HG02943 (cell line): ENCODE data around the gene SMARCA1.
"Not testable (repeated sequence)": the region's sequence is repeated elsewhere in the genome, so short reads cannot be mapped to it uniquely, and the experiment has no call there.

ENCODE experiments used
- ATAC-seq: cut with Tn5 transposase; IDR thresholded peaks from one replicate; pipeline ENCODE4 v1.9.1; 2021; ENCODE audit warnings: mild to moderate bottlenecking, low read depth, moderate library complexity; ENCODE audit not compliant: unreplicated experiment

Gene SMARCA1, protein sequence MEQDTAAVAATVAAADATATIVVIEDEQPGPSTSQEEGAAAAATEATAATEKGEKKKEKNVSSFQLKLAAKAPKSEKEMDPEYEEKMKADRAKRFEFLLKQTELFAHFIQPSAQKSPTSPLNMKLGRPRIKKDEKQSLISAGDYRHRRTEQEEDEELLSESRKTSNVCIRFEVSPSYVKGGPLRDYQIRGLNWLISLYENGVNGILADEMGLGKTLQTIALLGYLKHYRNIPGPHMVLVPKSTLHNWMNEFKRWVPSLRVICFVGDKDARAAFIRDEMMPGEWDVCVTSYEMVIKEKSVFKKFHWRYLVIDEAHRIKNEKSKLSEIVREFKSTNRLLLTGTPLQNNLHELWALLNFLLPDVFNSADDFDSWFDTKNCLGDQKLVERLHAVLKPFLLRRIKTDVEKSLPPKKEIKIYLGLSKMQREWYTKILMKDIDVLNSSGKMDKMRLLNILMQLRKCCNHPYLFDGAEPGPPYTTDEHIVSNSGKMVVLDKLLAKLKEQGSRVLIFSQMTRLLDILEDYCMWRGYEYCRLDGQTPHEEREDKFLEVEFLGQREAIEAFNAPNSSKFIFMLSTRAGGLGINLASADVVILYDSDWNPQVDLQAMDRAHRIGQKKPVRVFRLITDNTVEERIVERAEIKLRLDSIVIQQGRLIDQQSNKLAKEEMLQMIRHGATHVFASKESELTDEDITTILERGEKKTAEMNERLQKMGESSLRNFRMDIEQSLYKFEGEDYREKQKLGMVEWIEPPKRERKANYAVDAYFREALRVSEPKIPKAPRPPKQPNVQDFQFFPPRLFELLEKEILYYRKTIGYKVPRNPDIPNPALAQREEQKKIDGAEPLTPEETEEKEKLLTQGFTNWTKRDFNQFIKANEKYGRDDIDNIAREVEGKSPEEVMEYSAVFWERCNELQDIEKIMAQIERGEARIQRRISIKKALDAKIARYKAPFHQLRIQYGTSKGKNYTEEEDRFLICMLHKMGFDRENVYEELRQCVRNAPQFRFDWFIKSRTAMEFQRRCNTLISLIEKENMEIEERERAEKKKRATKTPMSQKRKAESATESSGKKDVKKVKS

DNA sequence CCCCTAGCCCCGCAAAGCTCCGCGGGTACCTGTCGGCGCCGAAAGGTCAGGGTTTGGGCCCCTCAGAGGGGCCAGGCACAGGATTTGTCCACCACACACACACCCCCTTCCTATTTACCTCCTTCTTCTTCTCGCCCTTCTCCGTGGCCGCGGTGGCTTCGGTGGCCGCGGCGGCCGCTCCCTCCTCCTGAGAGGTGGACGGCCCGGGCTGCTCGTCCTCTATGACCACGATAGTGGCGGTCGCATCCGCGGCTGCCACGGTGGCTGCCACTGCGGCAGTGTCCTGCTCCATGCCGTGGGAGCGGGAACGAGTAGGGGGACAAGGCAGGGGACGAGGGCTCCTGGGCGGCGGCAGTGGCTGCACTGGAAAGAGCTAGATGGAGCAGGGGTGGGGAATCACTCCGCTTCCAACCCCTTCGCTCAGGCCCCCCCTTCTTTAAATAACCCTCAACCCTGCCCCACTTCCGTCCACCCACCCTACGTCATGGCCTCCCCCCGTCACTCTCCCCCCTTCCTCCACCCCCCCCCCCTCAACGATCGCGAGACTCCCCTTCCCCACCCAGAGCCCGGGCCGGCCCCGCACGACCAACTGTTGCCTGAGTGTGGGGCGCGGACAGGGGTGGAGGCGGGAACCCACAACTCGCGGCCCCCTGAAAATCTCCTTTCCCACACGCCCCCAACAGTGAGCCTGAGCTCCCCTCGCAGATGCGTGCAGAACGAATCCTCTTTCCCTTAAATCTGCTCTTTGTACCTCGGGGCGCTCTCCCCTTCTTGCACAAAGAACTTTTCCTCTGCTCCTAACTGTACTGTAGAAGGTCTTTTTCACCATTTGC, at the start of gene SMARCA1:
Gene SMARCA1, minus strand, starts transcription at position 412 of the 833 bp plus-strand sequence. Its CDS starts 120 bp downstream, at position 292.
- no peak for ATAC-seq

DNA sequence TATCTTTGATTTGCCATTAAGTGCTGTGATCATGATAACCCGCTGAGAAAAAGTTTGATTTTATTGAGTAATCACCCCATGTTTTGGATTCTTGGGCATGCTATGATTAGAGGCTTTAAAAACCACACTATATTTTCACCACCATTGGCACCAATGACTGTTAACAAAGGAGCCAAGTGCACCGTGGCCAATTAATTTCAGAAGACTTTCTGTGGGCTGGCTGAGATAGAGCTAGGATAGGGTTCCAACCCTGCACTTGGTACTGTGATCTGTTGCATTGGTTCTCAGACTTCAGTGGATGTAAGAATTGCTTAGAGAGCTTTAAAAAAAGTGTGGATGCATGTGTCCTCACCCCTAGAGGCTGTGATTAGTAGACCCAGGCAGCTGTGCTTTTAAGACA, 49.1 kb upstream of the SMARCA1 start:
- ATAC-seq: no peak

DNA sequence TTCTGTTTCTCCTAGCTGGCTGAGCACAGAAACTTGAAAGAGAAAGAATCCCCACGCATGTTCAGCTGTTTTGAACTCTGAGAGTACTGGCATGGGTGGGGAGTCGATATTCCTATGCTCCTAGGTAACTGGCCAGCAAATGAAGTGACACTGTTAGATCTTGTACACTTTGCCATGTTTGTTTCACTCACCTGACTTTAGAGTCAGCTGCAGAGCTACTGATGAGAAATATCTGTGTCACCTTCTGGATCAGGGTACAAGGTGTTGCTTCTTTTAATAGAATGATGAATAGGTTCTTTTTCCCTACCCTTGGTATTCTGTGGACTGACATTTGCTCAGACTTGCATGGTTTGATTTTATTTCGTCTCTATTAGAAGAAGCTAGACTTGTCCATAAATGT, 45.1 kb upstream of the SMARCA1 start:
- no peak for ATAC-seq

DNA sequence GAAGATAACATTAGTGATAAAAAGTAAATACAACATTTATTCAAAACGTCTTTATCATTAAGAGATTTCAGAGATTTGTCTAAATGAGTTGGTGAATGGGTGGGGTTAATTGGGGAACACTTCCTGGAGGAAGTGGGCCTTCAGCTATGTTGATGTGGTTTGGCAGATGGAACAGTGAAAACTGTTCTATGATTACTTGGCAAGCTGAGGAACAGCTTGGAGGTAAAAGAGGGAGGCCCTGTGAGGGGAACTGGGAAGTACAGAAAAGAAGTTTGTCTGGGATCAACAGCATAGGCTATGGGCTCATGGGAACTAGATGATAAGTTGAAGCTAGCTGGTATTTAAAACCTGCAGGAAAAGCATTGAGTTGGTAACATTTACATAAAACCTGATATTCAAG, 42.8 kb upstream of the SMARCA1 start:
- ATAC-seq: no peak

DNA sequence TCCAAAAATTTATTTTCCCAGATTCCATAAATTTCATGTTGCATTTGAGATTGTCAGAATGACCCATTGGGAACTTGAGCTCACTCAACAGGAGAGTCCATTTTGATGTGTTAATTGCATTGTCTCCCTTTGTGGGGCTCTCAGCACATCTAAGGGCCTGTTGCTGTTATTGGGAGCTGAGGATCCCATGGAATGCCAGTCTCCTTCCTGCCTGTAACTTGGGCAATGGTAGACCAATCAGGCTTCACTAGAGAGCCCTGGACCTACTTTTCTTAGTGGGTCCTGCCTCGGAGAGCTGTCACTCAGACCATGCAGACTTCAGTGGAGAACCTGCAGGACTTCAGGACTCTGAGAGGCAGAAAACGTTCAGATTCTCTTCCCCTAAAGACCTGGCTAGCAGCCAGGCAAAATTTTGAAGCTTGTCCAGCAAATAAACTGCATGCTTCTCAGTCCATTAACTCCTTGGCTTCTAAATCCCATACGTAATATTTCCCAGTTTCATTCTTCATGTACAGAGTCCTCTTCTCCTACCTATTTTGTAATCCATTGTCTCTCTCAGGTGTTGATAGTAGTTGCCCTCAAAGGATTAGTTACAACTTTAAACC, 41.9 kb upstream of the SMARCA1 start:
- ATAC-seq: no peak

DNA sequence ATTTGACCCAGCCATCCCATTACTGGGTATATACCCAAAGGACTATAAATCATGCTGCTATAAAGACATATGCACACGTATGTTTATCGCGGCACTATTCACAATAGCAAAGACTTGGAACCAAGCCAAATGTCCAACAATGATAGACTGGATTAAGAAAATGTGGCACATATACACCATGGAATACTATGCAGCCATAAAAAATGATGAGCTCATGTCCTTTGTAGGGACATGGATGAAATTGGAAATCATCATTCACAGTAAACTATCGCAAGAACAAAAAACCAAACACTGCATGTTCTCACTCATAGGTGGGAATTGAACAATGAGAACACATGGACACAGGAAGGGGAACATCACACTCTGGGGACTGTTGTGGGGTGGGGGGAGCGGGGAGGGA, 41.1 kb upstream of the SMARCA1 start:
- not testable (repeated sequence) for ATAC-seq

DNA sequence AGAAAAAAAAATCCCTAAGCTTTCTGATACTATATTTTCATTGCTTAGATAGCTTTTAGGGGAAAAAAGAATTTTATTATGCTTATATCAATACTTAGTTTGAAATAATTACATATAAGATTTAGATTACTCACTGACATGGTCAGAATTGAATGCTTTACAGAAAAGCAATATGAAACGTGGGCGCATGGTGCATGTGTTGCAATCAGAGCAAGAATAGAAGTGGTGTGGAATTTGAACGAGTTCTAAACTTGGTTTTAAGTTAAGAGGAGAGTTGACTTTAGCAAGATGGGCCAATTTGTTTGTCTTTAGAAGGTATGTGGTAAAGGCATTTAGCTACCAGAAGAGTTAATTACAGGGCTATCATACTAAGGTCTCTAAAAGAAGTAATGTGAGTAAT, 38.2 kb upstream of the SMARCA1 start:
- ATAC-seq: no peak

DNA sequence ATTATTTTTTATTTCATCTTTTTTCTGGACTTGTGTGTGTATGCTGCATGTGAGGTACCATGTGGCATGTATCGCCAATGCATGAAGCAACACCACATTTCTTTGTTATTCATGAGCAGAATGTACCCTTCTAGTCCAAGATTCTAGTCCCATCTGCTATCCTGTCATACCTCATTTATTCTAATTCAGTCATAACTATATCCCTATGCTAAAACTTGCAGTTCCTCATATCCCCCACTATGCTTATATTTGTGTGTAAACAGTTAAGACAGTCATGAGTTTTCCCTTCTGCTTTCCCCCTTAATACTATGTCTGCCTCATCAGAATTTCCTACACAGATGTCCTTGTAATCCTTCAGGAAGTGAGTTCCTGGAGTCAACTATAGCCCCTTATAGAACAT, 36.5 kb upstream of the SMARCA1 start:
- ATAC-seq: no peak

DNA sequence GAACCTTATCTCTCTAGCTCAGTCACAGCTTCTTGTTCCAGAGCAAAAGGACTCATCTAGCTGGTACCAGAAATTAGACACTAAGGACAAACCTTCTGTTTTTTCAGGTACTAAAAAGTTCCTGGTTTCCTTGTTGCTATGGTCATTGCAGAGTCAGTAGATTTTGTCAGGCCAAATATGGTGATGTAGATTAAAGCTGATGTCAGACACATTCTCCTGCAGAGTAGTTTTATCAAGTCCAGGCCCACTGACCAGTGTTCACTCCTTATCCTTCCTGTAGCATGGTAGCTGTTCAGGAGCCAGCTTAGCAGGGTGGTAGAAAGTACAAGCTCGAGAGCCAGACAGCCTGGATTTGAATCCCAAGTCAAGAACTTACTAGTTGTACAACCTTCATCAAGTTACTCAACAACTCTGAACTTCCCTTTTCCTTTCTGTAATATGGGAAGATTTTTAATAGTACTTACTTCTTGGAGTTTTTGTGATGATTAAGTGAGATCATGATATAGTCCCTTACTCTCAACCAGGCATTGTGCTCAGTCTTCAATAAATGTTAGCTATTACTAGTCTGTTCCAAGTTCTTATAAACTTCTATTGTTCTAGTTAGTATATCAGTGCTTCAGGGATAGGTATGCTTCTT, 34.7 kb upstream of the SMARCA1 start:
- ATAC-seq: no peak

DNA sequence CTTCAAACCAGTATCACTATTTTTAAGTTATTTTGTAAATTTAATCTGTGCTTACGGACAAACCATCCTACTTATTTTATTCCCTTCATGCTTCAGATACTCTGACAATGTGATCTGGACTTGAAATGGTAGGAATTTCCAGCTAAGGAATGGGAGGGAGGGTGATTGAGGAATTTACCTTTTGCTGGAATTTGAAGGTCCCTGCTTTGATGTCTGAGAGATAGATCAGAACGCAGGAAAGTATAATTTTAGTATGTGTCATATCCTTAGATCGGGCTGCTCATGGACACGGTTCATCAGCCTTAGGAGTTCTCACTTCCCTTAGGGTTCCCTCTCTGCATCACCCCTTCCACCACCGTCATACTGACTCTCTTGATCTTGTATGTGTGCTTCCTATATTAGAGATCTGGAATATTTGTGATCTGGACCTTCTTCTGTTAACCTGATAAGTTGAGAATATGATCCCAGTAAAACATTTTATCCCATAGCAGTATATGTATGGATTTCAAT, 33.6 kb upstream of the SMARCA1 start:
- no peak for ATAC-seq

DNA sequence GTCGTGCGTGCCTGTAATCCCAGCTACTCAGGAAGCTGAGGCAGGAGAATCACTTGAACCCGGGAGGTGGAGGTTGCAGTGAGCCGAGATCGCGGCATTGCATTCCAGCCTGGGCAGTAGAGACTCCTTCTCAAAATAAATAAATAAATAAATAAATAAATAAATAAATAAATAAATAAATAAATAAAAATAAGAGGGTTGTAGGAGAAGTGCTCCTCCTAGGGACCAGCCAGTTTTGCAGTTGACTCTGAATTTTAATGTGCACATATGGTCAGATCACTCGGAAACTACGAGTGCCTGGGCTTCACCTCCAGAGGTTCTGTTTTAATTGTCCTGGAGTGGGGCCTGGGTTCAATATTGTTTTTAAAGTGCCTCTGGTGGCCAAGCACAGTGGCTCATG, 31.5 kb upstream of the SMARCA1 start:
- ATAC-seq: not testable (repeated sequence)

DNA sequence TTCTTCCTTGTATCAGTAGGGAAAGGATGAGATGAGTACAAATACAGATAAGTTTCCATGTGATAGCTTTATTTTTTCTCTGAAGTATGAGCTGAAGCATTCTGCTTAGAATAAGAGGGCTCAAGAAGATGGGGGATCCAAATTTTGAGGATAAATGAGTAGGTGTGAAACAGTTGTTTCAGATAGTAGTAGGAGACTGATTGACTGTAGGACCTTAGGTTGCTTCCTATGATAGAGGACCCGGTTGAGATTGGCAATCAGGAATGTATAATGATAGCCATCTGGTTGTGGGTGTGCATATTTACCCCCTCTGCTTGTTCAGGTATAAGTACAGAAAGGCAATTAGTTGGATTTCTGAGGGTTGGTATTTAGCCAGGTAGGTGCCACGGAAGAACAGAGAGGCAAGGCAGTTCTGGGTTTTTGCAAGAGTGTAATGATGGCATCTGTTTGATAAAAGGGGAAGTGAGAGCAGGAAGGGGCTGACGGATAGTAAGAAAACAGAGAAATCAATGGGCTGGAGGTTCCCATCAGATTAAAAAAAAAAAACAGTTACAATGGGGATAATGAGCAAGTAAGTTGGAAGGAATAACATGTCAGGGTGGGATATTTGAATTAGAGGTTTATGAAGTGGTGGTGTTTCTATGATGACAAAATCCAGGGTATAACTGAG, 30.5 kb upstream of the SMARCA1 start:
- ATAC-seq: peak; percentile 95

DNA sequence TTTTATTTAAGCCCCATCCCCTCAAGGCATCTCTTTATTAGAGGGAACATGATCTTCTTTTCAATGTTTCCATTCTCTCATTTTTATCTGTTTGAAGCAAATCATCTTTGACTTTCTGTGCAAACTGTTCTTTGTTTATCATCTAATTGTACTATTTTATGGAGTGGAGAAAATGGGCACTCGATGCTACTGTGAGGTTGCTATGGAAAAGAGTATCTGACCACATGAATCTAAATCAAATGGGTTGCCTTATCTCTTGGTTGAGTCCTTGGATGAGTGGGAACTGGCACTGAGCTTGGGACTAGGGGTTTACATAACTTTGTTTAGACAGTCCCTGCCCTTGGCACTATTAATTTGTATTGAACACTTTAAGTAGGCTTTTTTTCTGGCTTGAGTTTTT, 25.8 kb upstream of the SMARCA1 start:
- no peak for ATAC-seq

DNA sequence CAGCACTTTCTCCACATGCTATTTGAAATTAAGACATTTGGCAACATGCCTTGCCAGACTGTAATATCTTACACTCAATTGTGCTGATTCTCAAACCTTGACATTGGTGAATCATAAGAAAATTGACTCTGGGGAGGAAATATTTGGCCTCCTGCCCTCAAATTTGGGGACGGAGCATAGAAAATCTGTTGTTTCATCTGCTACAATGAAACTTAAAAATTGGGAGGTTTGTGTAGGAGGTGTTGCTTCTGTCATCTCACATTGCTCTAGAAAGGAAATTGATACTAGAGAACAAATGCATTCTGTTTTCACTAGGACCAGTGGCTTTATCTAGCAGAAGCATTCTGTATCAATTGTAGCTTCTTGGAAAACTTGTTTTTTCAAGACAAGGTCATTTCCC, 22.1 kb upstream of the SMARCA1 start:
- ATAC-seq: no peak

DNA sequence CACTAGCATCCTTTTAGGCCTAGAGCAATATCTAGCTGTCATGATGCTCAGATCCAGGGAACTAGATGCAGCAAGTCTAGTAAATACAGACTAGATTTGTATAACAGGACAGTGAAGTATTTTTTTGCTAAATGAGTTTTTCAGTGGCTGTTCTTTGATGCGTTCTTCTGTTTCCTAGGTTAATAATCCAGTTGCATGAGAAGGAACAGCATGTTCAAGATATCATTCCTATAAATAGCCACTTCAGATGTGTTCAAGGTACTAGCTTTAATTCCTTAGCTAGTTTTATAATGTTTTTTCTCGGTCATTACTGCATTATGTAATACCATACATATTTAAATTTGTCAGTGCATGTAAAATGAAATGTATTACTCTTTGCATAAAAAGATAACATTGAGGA, 21.5 kb upstream of the SMARCA1 start:
- no peak for ATAC-seq

DNA sequence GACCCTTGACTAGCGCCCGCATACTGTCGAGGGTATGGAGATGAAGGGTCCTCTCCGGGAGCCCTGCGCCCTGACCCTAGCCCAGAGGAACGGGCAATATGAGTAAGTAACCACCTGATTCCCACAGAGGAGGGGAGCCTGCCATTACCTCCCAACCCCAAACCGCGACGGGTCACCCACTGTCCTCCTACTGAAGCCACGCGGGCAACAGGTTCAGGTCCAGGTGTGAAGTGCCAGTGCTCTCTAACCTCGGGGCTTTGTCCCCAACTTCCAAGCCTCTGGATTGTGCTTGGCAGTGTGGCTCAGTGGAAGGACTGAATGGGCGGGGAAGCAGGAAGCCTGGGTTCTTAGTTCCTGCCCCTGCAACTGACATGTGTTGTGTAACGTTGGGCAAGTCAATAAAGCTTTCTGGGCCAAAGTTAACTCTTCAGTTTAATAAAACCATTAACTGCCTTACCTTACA, 17.5 kb upstream of the SMARCA1 start:
- peak; percentile 43 for ATAC-seq

DNA sequence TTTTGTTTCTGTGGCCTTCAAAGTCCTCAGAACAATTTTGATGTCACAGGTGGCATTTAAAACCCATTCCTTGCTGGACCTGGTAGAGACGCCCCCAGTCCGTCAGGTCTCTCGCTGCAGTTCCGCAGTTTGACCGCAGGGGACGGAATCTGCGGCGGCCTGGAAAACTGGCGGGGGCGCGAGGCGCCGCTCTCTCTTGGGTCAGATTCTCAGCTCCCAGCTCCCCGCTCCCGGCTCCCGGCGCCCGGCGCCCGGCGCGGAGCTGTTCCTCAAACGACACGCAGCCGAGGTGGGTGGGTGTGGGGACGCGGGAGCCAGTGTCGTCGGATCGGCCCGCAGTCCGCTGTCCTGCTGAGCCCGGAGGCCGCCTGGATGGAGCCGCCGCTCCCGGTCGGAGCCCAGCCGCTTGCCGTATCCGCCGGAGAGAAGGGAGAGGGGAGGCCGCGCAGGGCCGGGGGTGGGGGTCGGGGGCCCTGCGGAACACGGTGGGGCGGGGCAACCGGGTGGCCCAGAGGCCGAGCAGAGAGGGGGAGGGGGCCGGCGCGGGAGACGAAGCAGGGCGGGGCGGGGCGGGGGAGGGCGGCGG, 16.9 kb upstream of the SMARCA1 start, which contains the start of gene OCRL:
Gene OCRL, plus strand, starts transcription at position 192 of the 586 bp plus-strand sequence. Its CDS starts 181 bp downstream, at position 373.
- ATAC-seq: peak; percentile 88
